Ovary (tissue), 9 donors: ENCODE results near the gene SIRPA. TPM values are rescaled to one million over a fixed set of nuclear protein-coding genes. Genes with fewer than 3 reads are reported as not detected.

Source experiments
- DNase-seq, 5 donors: peaks; one replicate each; pipeline ENCODE4 v3.0.0-alpha.2; 2019 to 2020
- H3K27ac ChIP-seq, 2 donors: fragments of 200-600 bp; one replicate each; pipeline versions ENCODE4 v1.5.1 to v1.8.0; 2019 to 2022
- H3K27me3 ChIP-seq: fragments of 200-600 bp; one replicate; pipeline ENCODE4 v1.8.0; 2022
- H3K36me3 ChIP-seq: fragments of 200-600 bp; sonication (generic); one replicate; pipeline ENCODE4 v1.5.1; 2019
- H3K4me1 ChIP-seq: one replicate; pipeline ENCODE4 v1.8.1; 2013; ENCODE audit warnings: mild to moderate bottlenecking, moderate library complexity; ENCODE audit not compliant: insufficient read depth
- H3K4me3 ChIP-seq: fragments of 200-600 bp; sonication (generic); one replicate; pipeline ENCODE4 v1.5.1; 2017
- H3K9me3 ChIP-seq, 2 donors: fragments of 200-600 bp in 1 of 2; sonication (generic) in 1 of 2; one replicate each; pipeline versions ENCODE4 v1.5.1 to v1.8.1; 2013 to 2019; ENCODE audit warnings: mild to moderate bottlenecking in 1 of 2, moderate library complexity in 1 of 2
- EP300 ChIP-seq: sonication (generic); formaldehyde crosslinking; IDR thresholded peaks from one replicate; pipeline ENCODE4 v1.6.1; 2017; ENCODE audit warnings: antibody characterized with exemption
- POLR2A ChIP-seq: fragments of 450-650 bp; IDR thresholded peaks from one replicate; pipeline ENCODE4 v1.6.1; 2017; ENCODE audit warnings: antibody characterized with exemption, mild to moderate bottlenecking, moderate library complexity
- WGBS, 3 donors: extraction: QIAGEN DNeasy Blood & Tissue Kit in 1 of 3; methylation state at CpG; one replicate each; pipeline versions ENCODE4 v1.1.5 to v1.1.7; 2013 to 2017; 5-methylcytosine and 5-hydroxymethylcytosine counted together
- intact Hi-C, 4 donors: fragments of 100-400 bp; cut with DNase I; formaldehyde crosslinking; loops; one replicate each; pipeline versions ENCODE4 v1.11.0 to v1.15.1; 2022 to 2023
- polyA plus RNA-seq, 2 donors: library from polyadenylated mRNA; stranded (reverse); fragments of 200-250 nt in 1 of 2; fragments of 350-450 nt in 1 of 2; fragmentation: Illumina TruSeq in 1 of 2; extraction: RNeasy Lipid Tissue Mini Kit (QIAGEN cat#74804) in 1 of 2; gene quantifications; one replicate each; pipeline ENCODE4 v1.2.3, GENCODE V29; 2013 to 2014
- total RNA-seq, 7 donors: library from RNA; depleted of rRNA in 2 of 7; stranded (reverse); fragments of >200 nt in 2 of 7; fragmentation: NEBNext Ultra II Directional in 3 of 7; extraction: Animal tissue kit (Norgen Biotek cat#: 25700) in 3 of 7; gene quantifications; one replicate each; pipeline versions ENCODE4 v1.1.0 to v1.2.4, GENCODE V29; 2016 to 2023
- TF ChIP-seq, protein P1 (sequence below), 3 donors: fragments of 450-650 bp in 2 of 3; fragments of 200-600 bp in 1 of 3; IDR thresholded peaks; one replicate each; pipeline versions ENCODE4 v1.5.1 to v1.8.0; 2016 to 2022; ENCODE audit warnings: antibody characterized with exemption in 3 of 3, mild to moderate bottlenecking in 1 of 3
- donor health status: DM: no; HTN: no; CAD: no; lungs with moderate emphysema.
- donor health status: DM: no; HTN: no; CAD: no.
- donor health status: Bipolar disorder and iron deficiency.
- donor health status: DM: yes; HTN: yes; CAD: no.
- donor health status: DM: no; HTN: no; CAD: no.
- donor health status: DM: yes; HTN: yes; CAD: no.

The SIRPA gene
- total and polyA plus RNA-seq, 9 donors, result 15.7 to 45.6 (median 28.3) TPM

DNA sequence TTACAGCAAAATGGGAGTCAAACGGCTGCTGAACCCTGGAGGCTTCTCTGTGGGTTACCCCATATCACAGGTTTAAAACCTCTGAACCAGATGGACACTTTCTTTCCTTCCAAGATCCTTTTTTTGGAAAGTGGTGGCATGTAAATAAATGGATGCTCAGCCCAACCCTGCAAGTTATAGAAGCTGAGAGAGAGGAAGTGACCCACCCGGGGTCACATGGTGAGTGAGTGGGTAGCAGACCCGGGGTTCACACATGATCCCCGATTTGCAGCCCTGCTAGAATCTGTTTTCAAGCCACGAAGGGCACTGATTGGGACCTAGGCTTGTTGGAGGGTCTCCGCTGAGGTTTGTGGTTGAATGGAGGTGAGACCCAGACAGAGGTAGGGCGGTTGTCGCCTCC, 32.0 kb downstream of the SIRPA start:
- 82 to 87% (median 86%) methylated on average over 8 of the region's 8 CpGs for WGBS, 3 donors

DNA sequence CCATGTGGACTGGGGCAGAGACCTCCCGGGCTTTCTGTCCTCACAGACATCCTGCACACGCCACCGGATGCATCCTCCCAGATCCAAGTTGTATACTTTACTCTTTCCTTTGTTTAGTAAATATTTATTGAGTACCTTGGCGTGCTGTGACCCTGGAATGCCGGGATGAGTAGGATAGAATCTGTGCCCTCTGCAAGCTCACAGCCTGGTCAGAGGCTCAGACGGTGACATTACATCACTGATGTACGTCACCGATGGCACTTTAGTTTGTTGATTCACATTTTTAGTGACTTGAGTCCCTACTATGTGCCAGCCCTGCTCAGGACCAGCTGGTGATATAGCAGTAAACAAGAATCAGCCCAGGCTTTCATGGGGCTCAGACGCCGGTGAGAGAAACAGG, 32.9 kb downstream of the SIRPA start:
- H3K27ac ChIP-seq, result no peak overlapping the region
- TF ChIP-seq EP300 (no peak), POLR2A (no peak)
- TF ChIP-seq, protein P1, sequence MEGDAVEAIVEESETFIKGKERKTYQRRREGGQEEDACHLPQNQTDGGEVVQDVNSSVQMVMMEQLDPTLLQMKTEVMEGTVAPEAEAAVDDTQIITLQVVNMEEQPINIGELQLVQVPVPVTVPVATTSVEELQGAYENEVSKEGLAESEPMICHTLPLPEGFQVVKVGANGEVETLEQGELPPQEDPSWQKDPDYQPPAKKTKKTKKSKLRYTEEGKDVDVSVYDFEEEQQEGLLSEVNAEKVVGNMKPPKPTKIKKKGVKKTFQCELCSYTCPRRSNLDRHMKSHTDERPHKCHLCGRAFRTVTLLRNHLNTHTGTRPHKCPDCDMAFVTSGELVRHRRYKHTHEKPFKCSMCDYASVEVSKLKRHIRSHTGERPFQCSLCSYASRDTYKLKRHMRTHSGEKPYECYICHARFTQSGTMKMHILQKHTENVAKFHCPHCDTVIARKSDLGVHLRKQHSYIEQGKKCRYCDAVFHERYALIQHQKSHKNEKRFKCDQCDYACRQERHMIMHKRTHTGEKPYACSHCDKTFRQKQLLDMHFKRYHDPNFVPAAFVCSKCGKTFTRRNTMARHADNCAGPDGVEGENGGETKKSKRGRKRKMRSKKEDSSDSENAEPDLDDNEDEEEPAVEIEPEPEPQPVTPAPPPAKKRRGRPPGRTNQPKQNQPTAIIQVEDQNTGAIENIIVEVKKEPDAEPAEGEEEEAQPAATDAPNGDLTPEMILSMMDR (IDR thresholded peaks at IDR 0.05), result no peak
- H3K36me3 ChIP-seq, result no peaks in the 10 kb centered on the region
- 82 to 87% (median 86%) methylated on average over 10 of the region's 10 CpGs for WGBS, 3 donors
- H3K9me3 ChIP-seq, result no peaks in the 10 kb centered on the region
- intact Hi-C loops, result no loop called here
- no peak for DNase-seq
- no peaks in the 10 kb centered on the region for H3K4me1 ChIP-seq
- no peak overlapping the region for H3K4me3 ChIP-seq
- H3K27me3 ChIP-seq, result no peaks in the 10 kb centered on the region

More for the DNA sequence above, 32.0 kb downstream of the SIRPA start:
- no peak for DNase-seq
- Histone ChIP-seq H3K4me3 (no peak overlapping the region), H3K27me3 (no peaks in the 10 kb centered on the region), H3K27ac (no peak overlapping the region), H3K9me3 (no peaks in the 10 kb centered on the region), H3K36me3 (no peaks in the 10 kb centered on the region), H3K4me1 (no peaks in the 10 kb centered on the region)
- TF ChIP-seq, protein P1 (IDR thresholded peaks at IDR 0.05), result no peak
- TF ChIP-seq EP300 (no peak), POLR2A (no peak)
- intact Hi-C loops, result no loop called here

DNA sequence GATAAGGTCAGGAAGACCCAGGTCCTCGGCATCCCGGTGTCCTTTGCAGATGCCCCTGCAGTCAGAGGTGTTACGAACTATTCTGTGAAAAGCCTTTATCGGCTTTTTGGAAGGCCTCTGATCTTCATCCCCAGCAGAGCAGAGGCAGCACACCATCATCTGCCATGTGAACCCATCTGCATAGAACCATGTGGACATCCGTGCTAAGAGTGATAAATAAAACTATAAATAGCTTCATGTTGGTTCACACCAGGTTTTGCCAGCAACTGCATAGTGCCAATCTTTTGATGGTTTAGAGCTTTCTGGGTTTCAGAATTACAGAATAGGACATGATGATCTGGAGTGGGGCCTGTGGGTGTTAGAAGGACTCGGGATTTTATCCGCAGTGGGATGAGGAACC, 33.6 kb downstream of the SIRPA start:
- WGBS, 3 donors, result 82 to 87% (median 84%) methylated on average over 7 of the region's 7 CpGs

DNA sequence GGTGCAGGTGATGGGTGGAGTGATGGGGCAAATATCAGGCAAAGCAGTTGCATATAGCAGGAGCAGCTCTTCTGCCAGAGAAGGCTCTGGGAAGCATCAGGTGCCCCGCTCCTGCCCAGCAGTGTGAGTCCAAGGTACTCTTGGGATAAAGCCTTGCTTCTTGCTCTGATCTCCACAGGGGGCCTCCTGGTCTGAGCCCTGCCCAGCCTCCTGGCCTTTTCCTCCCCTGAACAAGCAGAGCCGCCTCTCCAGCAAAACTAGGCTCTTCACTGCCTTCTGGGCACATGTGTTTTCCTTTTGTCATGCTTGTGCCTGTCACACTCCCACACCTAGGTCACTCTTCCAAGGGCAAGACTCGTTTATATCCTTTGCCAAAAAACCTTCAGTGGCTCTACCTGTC, 34.3 kb downstream of the SIRPA start:
- no peak overlapping the region for H3K27ac ChIP-seq
- intact Hi-C loops, result no loop called here
- no peak overlapping the region for H3K4me3 ChIP-seq
- no peaks in the 10 kb centered on the region for H3K9me3 ChIP-seq
- WGBS, 3 donors, result 43 to 80% (median 70%) methylated on average over 3 of the region's 3 CpGs
- TF ChIP-seq POLR2A (no peak), EP300 (no peak)
- TF ChIP-seq, protein P1 (IDR thresholded peaks at IDR 0.05), result no peak
- H3K36me3 ChIP-seq, result no peaks in the 10 kb centered on the region
- peaks cover 4% of the 10 kb centered on the region for H3K4me1 ChIP-seq
- no peaks in the 10 kb centered on the region for H3K27me3 ChIP-seq
- DNase-seq, result no peak

More for the DNA sequence above, 33.6 kb downstream of the SIRPA start:
- H3K9me3 ChIP-seq, result no peaks in the 10 kb centered on the region
- no peaks in the 10 kb centered on the region for H3K36me3 ChIP-seq
- H3K4me1 ChIP-seq, result peaks cover 4% of the 10 kb centered on the region
- intact Hi-C loops, result no loop called here
- H3K4me3 ChIP-seq, result no peak overlapping the region
- DNase-seq, result no peak
- H3K27me3 ChIP-seq, result no peaks in the 10 kb centered on the region
- TF ChIP-seq, protein P1 (IDR thresholded peaks at IDR 0.05), result no peak
- TF ChIP-seq POLR2A, result no peak
- TF ChIP-seq EP300, result no peak
- H3K27ac ChIP-seq, result no peak overlapping the region
